ENCODE data around the gene CARD11. TPM values are rescaled to one million over a fixed set of nuclear protein-coding genes. Genes with fewer than 3 reads are reported as not detected.

The CARD11 gene
- total RNA-seq, 1 experiment from 2014 or later, result 0.57 TPM

GRCh38 chr7:3091631-3092030, 48.0 kb upstream of the CARD11 start (continued):
- TF ChIP-seq CTCF (IDR thresholded peaks at IDR 0.05 in 2 of 3, conservative IDR thresholded peaks at IDR 0.05 in 1 of 3; ENCODE audit: borderline replicate concordance in 1 of 3, insufficient read depth in 1 of 3, low read depth in 2 of 3, low read length in 2 of 3), result no peak
- no peak for TF ChIP-seq SIN3A (IDR thresholded peaks at IDR 0.05; ENCODE audit: low read depth)
- TF ChIP-seq SRF (IDR thresholded peaks at IDR 0.05; ENCODE audit: low read depth), result no peak

GRCh38 chr7:3089493-3089892, 45.8 kb upstream of the CARD11 start:
- Histone ChIP-seq H3K4me2 (ENCODE audit: low read length) (no peak overlapping the region), H3K27ac (ENCODE audit: low read depth, low read length) (no peak overlapping the region), H3K4me3 (replicated peaks in 1 of 2; ENCODE audit: low read depth in 1 of 2, low read length in 2 of 2) (no peak overlapping the region), H2AFZ (ENCODE audit: low read depth, low read length, poor library complexity, severe bottlenecking) (no peak overlapping the region), H3K27me3 (ENCODE audit: insufficient read depth, low read length) (0 out of 2 replicates have a peak, but pooled peaks cover 8% of the 10 kb centered on the region), H3K9me2 (ENCODE audit: insufficient read depth) (no peaks in the 10 kb centered on the region), H4K20me1 (ENCODE audit: insufficient read depth) (no peaks in the 10 kb centered on the region), H3K4me1 (ENCODE audit: control insufficient read depth in 1 of 2, insufficient read depth in 2 of 2, low read length in 2 of 2) (no peaks in the 10 kb centered on the region), H3K9me3 (ENCODE audit: control insufficient read depth in 1 of 2, insufficient read depth in 1 of 2, low read depth in 1 of 2, low read length in 2 of 2) (no peaks in the 10 kb centered on the region), H3K36me3 (ENCODE audit: control insufficient read depth in 1 of 2, insufficient read depth in 2 of 2, low read length in 2 of 2) (no peaks in the 10 kb centered on the region), H3K9ac (ENCODE audit: low read length) (no peak overlapping the region), H3K79me2 (ENCODE audit: insufficient read depth, low read length) (no peaks in the 10 kb centered on the region)
- intact Hi-C loops (cut with micrococcal nuclease), result no loop called here
- TF ChIP-seq SP1 (IDR thresholded peaks at IDR 0.05; ENCODE audit: low read depth) (no peak), EGR1 (IDR thresholded peaks at IDR 0.05; ENCODE audit: low read depth) (no peak), ZBTB33 (IDR thresholded peaks at IDR 0.05; ENCODE audit: extremely low read depth, insufficient replicate concordance, low read length) (no peak), CTCF (IDR thresholded peaks at IDR 0.05 in 2 of 3, conservative IDR thresholded peaks at IDR 0.05 in 1 of 3; ENCODE audit: borderline replicate concordance in 1 of 3, insufficient read depth in 1 of 3, low read depth in 2 of 3, low read length in 2 of 3) (peak in 2 of 3 experiments; percentile 64 to 68; a peak in 4 of 6 replicates), TCF7L2 (IDR thresholded peaks at IDR 0.05; ENCODE audit: borderline replicate concordance, extremely low read depth, insufficient read depth, insufficient read length) (no peak), CEBPB (IDR thresholded peaks at IDR 0.05; ENCODE audit: low read depth) (no peak), RAD21 (IDR thresholded peaks at IDR 0.05; ENCODE audit: low read depth) (peak; percentile 39), FOSL1 (IDR thresholded peaks at IDR 0.05; ENCODE audit: low read depth) (no peak), POLR2AphosphoS5 (IDR thresholded peaks at IDR 0.05; ENCODE audit: low read depth, low read length) (no peak), CBX3 (IDR thresholded peaks at IDR 0.05; ENCODE audit: low read depth) (no peak), MAX (IDR thresholded peaks at IDR 0.05) (no peak)
- no TSS peak for BruUV-seq (replicated peaks)
- ATAC-seq (peak; percentile 83), DNase-seq (ENCODE audit: low read depth, low spot score) (no peak)
- ChIA-PET RAD21 (ENCODE audit: low non-redundant PET in 1 of 2, low total read pairs in 2 of 2, uncharacterized antibody in 2 of 2, unreplicated experiment in 2 of 2) (no interaction called here), CTCF (interaction anchor here (1.2 kb wide), 1 partner anchor 111 kb away, joined by 6 read pairs; no protein-coding TSS in a partner anchor), POLR2A (no interaction called here)
